Measurements from ENCODE around the gene PVALEF. TPM values are rescaled to one million over a fixed set of nuclear protein-coding genes. Genes with fewer than 3 reads are reported as not detected.

PVALEF gene
- total and polyA plus RNA-seq, 9 donors: 0.21 to 1.4 (median 0.99) TPM

DNA sequence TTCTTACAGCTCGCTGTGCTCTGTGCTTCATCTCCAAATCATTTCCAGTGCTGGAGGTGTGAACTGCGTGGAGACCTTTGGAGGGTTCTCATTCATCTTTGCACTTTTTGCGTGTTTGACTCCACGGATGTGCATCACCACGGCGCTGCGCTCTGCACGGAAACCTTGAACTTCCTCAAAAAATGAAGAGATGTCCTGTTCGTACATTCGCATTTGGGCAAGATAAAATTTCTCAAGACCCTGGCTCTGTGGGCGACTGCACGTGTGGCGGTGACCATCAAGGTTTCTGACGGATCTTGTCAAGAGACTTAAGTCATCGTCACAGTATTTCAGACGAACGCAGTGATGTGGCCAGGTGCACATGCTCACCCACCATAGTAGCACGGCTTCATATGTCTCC lies 10.3 kb upstream of the PVALEF start:
- Histone ChIP-seq H3K36me3 (ENCODE audit: control insufficient read depth, insufficient read depth, low read length) (no peaks in the 10 kb centered on the region), H3K4me3 (ENCODE audit: low read length) (no peak overlapping the region), H3K4me1 (ENCODE audit: control insufficient read depth, insufficient read depth, low read length) (peaks cover 11% of the 10 kb centered on the region), H3K27ac (ENCODE audit: low read length) (no peak overlapping the region), H3K27me3 (ENCODE audit: control insufficient read depth, insufficient read depth, low read length) (no peaks in the 10 kb centered on the region), H3K9me3 (replicated peaks; ENCODE audit: control insufficient read depth, low read depth, low read length) (no peaks in the 10 kb centered on the region)
- WGBS (ENCODE audit: insufficient coverage): 92% methylated on average over 17 of the region's 18 CpGs
- no peak for DNase-seq

DNA sequence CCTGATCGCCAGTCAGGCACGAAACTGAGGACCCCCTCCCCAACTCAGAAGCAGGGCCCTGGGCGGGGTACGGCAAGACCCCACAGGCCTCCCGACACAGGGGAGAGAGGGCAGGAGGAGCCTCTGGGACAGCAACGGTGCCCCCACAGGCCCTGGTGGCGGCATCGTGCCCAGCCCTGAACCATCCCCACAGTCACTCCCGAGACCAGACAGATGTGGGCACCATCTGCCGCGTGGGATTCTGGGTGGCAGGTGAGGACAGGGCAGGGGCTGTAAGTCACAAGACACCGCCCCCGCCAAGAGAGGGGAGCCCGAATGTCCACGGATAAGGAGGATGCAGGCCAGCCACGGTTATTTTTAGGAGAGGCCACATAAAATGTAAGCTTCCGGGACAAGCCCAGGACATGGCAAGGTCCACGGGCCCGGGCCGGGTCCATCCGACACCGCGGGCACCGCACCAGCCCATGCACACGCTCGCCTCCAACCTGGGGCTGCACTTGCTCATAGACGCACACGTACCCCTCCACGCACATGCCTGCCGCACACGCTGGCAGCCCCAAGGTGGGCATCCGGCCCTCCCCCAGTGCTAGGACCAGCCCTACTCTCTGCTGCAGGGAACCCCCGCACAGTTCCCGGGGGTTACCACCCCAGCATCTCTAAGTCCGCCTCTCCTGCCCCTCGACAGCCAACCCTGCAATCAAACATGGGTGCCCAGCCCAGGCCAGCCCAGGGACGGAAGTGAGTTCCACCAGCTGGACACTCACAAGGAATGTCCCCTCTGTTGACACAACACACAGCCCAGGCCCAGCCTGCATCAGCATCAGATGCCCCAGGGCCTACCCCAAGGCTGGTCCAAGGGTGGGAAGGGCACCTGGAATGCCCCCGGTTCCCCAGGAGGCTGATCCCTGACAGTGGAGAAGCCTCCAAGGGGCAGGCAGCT lies 8.2 kb upstream of the PVALEF start:
- peaks cover 5% of the 10 kb centered on the region for H3K36me3 ChIP-seq (ENCODE audit: control insufficient read depth, insufficient read depth, low read length)
- DNase-seq: no peak
- H3K4me3 ChIP-seq (ENCODE audit: low read length): no peak overlapping the region
- H3K4me1 ChIP-seq (ENCODE audit: control insufficient read depth, insufficient read depth, low read length): peaks cover 28% of the 10 kb centered on the region
- H3K9me3 ChIP-seq (replicated peaks; ENCODE audit: control insufficient read depth, low read depth, low read length): no peaks in the 10 kb centered on the region
- WGBS (ENCODE audit: insufficient coverage): 91% methylated on average over 34 of the region's 38 CpGs
- H3K27ac ChIP-seq (ENCODE audit: low read length): no peak overlapping the region
- H3K27me3 ChIP-seq (ENCODE audit: control insufficient read depth, insufficient read depth, low read length): no peaks in the 10 kb centered on the region

DNA sequence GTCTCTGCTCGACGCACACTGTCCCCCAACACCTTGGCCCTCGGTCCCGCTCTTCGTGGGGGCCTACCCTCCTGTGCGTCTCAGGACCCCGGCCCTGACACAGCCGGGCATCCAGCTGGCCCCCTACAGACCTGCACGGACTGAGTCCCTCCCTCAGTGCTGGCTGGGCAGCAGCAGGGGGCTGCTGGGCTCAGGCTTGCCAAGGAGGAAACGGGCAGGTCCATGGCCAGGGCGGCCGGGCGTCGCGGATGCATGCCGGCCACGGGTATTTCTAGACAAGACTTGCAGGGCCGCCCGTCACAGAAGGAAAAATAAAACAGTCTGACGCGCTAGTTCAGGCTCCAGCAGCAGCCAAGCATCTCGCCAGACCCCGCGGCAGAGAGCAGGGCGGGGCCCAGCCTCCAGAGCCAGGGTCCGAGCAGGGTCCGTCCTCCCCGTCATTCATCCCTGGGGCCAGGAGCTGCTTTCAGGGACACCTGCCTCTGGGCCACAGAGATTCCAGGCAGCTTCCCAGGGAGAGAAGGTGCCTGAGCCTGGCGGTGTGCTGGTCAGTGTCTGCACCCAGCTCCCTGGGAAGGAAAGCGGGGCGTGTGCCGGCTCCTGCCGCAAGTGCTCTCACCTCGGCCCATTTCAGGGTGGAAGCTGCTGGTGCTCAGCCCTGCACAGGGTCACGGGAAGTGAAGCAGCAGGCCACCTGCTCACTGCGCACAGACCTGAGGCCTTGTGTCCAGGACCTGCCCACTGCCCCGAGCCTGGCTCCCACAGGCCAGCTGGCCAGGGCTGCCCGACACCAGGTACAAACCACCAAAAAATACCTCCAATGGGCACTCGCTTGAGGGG lies 7.2 kb upstream of the PVALEF start:
- H3K27ac ChIP-seq (ENCODE audit: low read length): no peak overlapping the region
- peaks cover 5% of the 10 kb centered on the region for H3K36me3 ChIP-seq (ENCODE audit: control insufficient read depth, insufficient read depth, low read length)
- no peaks in the 10 kb centered on the region for H3K27me3 ChIP-seq (ENCODE audit: control insufficient read depth, insufficient read depth, low read length)
- DNase-seq: no peak
- peaks cover 30% of the 10 kb centered on the region for H3K4me1 ChIP-seq (ENCODE audit: control insufficient read depth, insufficient read depth, low read length)
- H3K9me3 ChIP-seq (replicated peaks; ENCODE audit: control insufficient read depth, low read depth, low read length): no peaks in the 10 kb centered on the region
- H3K4me3 ChIP-seq (ENCODE audit: low read length): no peak overlapping the region
- WGBS (ENCODE audit: insufficient coverage): 82% methylated on average over 37 of the region's 39 CpGs

DNA sequence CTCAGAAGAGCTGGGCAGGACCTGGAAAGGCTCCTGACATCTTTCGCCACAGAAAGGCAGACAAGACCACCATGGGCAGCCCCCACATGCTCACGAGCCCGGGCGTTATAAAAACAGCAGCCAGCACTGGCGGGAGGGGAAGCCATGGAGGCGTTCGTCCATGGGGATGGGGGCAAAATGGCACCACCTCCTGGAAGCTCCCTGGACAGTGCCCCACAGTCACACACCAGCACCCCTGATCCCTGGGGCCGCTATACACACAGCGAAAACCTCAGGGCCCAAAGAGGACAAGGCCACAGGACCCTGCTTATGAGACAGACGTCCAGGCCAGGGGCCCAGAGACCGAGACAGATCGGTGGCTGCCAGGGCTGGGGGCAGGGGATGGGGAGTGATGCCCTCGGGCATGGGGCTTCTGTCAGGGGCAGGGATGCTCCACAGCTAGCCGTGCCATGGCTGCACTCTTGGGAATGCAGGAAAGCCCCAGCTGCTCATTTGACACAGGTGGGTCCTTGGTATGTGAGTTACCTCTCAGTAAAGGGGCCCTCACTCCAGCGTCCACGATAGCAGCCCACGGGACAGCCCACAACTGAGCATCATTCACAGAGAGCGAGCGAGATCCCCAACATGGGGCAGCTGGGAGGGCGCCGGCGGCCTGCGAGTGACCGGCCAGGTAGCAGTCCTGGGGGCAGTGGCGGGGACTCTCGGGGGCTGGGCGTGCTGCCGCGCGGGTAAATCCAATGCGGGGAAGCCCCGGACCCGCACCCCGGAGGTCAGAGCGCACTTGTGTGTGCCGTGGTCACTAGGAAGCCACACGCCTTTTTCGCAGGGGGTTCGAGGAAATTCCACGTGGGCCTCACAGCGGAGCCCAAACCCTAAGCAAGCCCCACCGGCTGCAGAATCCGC lies 6.4 kb upstream of the PVALEF start:
- Histone ChIP-seq H3K4me1 (ENCODE audit: control insufficient read depth, insufficient read depth, low read length) (peaks cover 33% of the 10 kb centered on the region), H3K4me3 (ENCODE audit: low read length) (no peak overlapping the region), H3K9me3 (replicated peaks; ENCODE audit: control insufficient read depth, low read depth, low read length) (no peaks in the 10 kb centered on the region), H3K27ac (ENCODE audit: low read length) (no peak overlapping the region), H3K36me3 (ENCODE audit: control insufficient read depth, insufficient read depth, low read length) (peaks cover 5% of the 10 kb centered on the region), H3K27me3 (ENCODE audit: control insufficient read depth, insufficient read depth, low read length) (no peaks in the 10 kb centered on the region)
- WGBS (ENCODE audit: insufficient coverage): 86% methylated on average over 42 of the region's 43 CpGs
- DNase-seq: no peak

DNA sequence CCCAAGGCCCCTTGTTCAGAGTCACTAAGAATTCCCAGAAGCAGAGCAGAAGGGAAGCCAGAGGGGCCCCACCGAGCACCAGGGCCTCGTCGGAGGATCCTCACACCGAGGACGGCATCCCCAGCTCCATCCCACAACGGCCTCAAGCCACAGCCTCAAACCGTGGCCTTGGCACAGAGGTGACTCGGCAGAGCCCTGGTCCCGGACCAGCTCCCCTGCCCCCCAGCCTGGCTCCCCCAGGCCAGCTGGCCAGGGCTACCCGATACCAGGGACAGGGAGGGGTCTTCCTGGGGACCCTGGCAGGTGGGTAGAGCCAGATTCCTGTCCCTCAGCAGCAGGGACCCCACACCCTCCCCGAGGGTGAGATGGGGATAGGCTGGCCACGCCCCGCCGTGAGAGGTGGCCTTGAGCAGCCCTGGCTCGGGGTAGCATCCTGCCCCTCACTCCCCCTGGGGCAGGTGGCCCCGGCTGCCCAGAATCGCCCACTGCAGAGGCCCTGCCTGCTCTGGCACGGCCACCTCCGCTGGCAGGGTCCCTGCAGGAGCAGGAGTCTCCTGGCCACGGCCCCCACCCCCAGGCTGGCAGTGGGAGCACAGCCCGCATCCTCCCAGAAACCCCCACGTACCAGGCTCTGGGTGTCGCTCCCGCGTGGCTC lies 5.6 kb upstream of the PVALEF start:
- H3K9me3 ChIP-seq (replicated peaks; ENCODE audit: control insufficient read depth, low read depth, low read length): no peaks in the 10 kb centered on the region
- no peak overlapping the region for H3K27ac ChIP-seq (ENCODE audit: low read length)
- H3K36me3 ChIP-seq (ENCODE audit: control insufficient read depth, insufficient read depth, low read length): peaks cover 5% of the 10 kb centered on the region
- H3K4me3 ChIP-seq (ENCODE audit: low read length): no peak overlapping the region
- DNase-seq: no peak
- 68% methylated on average over 15 of the region's 25 CpGs for WGBS (ENCODE audit: insufficient coverage)
- H3K4me1 ChIP-seq (ENCODE audit: control insufficient read depth, insufficient read depth, low read length): peaks cover 41% of the 10 kb centered on the region
- peaks cover 3% of the 10 kb centered on the region for H3K27me3 ChIP-seq (ENCODE audit: control insufficient read depth, insufficient read depth, low read length)

DNA sequence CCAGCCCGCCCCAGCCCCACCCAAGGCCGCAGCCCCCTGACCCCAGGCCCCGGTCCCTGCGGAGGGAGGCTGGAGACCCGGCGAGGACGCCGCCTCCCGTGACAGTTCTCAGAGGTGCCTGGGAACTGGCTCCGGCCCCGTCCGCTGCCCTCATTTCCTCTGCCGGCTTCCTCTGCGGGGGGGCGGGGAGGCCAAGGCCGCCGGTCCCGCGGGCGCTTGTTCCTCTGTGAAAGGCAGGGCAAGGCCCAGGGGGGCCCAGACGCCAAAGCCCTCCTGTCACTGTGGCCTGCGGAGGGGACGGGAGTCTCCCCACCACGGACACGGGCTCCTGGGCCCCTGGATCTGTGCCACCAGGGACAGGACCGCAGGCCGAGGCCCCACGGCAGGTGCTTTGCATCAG lies 5.0 kb upstream of the PVALEF start:
- H3K4me3 ChIP-seq (ENCODE audit: low read length): no peak overlapping the region
- H3K36me3 ChIP-seq (ENCODE audit: control insufficient read depth, insufficient read depth, low read length): peaks cover 5% of the 10 kb centered on the region
- H3K27me3 ChIP-seq (ENCODE audit: control insufficient read depth, insufficient read depth, low read length): peaks cover 8% of the 10 kb centered on the region
- H3K4me1 ChIP-seq (ENCODE audit: control insufficient read depth, insufficient read depth, low read length): peaks cover 46% of the 10 kb centered on the region
- no peak overlapping the region for H3K27ac ChIP-seq (ENCODE audit: low read length)
- 40% methylated on average over 25 of the region's 28 CpGs for WGBS (ENCODE audit: insufficient coverage)
- no peak for DNase-seq
- H3K9me3 ChIP-seq (replicated peaks; ENCODE audit: control insufficient read depth, low read depth, low read length): no peaks in the 10 kb centered on the region

DNA sequence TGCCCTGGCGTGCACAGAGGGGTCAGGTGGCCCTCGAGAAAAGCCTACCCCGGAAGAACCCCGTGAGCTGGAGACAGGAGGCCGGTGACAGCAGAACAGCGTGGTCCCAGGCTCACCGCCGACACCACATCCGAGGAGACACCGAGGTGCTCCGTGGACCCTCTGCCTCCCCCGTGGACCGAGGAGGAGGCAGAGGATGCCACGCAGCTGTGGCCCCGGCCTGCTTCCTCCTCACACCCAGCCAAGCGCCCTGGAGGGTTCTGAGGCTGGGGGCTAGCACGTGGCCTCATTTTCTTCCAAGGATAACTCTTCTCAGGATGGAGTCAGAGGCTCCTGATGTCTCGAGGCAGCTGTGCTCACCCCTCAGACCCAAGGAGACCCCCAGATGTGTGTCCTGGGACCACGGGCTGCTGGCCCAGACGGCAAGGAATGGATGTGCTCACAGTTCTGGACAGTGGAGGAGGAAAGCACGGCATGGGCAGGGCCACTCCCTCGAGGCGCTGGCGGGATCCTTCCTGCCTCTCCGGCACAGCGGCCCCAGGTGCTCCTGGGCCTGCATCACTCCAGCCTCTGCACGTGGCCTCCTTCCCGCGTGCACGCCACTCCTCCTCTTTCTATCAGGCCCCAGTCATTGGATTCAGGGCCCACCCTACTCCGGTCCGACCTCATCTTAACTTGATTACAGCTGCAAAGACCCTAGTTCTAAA lies 4.4 kb upstream of the PVALEF start:
- 65% methylated on average over 28 of the region's 32 CpGs for WGBS (ENCODE audit: insufficient coverage)
- no peak overlapping the region for H3K27ac ChIP-seq (ENCODE audit: low read length)
- H3K4me1 ChIP-seq (ENCODE audit: control insufficient read depth, insufficient read depth, low read length): peaks cover 51% of the 10 kb centered on the region
- peaks cover 12% of the 10 kb centered on the region for H3K27me3 ChIP-seq (ENCODE audit: control insufficient read depth, insufficient read depth, low read length)
- DNase-seq: no peak
- H3K9me3 ChIP-seq (replicated peaks; ENCODE audit: control insufficient read depth, low read depth, low read length): no peaks in the 10 kb centered on the region
- H3K36me3 ChIP-seq (ENCODE audit: control insufficient read depth, insufficient read depth, low read length): peaks cover 5% of the 10 kb centered on the region
- H3K4me3 ChIP-seq (ENCODE audit: low read length): no peak overlapping the region

DNA sequence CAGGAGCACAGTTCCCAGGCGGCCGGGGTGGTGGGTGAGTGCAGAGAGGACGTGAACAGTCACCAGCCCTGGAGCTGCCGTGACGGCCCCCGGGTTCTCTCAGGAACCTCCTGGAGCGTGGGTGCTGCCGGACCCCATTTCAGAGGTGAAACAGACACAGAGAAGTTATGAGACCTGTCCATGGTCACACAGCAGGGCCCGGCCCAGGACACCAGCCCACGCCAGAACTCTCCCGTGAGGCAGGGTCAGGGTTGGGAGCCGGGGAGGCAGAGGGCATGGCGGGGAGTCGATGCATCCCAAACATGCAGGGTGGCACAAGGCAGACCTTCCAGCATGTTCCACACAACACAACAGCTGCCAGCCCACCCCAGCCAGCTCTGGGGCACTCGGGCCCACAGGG lies 3.8 kb upstream of the PVALEF start:
- 92% methylated on average over 12 of the region's 15 CpGs for WGBS (ENCODE audit: insufficient coverage)
- Histone ChIP-seq H3K36me3 (ENCODE audit: control insufficient read depth, insufficient read depth, low read length) (peaks cover 5% of the 10 kb centered on the region), H3K27ac (ENCODE audit: low read length) (no peak overlapping the region), H3K4me1 (ENCODE audit: control insufficient read depth, insufficient read depth, low read length) (peaks cover 53% of the 10 kb centered on the region), H3K9me3 (replicated peaks; ENCODE audit: control insufficient read depth, low read depth, low read length) (no peaks in the 10 kb centered on the region), H3K4me3 (ENCODE audit: low read length) (no peak overlapping the region), H3K27me3 (ENCODE audit: control insufficient read depth, insufficient read depth, low read length) (peaks cover 12% of the 10 kb centered on the region)
- no peak for DNase-seq

DNA sequence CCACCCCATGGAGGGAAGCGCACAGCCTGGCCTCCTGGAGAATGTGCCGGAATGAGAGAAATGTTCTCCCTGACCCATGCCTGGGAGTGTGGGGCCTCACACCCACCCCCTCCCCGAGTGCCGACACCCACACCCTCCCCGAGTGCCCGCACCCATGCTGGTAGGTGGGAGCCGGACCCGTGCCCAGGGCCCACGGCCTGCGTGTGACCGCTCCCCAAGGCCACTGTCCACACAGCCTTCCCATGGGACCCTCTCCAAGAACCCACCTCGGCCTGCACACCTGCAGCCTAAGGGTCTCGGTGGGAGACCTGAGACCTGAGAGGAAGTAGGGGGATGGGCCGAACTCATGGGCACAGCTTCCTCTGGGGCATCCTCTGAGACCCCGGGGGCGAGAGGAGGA lies 3.3 kb upstream of the PVALEF start:
- peaks cover 12% of the 10 kb centered on the region for H3K27me3 ChIP-seq (ENCODE audit: control insufficient read depth, insufficient read depth, low read length)
- H3K4me3 ChIP-seq (ENCODE audit: low read length): no peak overlapping the region
- WGBS (ENCODE audit: insufficient coverage): 81% methylated on average over 7 of the region's 16 CpGs
- DNase-seq: no peak
- peaks cover 5% of the 10 kb centered on the region for H3K36me3 ChIP-seq (ENCODE audit: control insufficient read depth, insufficient read depth, low read length)
- H3K27ac ChIP-seq (ENCODE audit: low read length): no peak overlapping the region
- H3K9me3 ChIP-seq (replicated peaks; ENCODE audit: control insufficient read depth, low read depth, low read length): no peaks in the 10 kb centered on the region
- peaks cover 57% of the 10 kb centered on the region for H3K4me1 ChIP-seq (ENCODE audit: control insufficient read depth, insufficient read depth, low read length)

Data from muscle of leg (tissue), 11 donors.